CD14-positive monocyte (primary cell): ENCODE results near the gene TAF6. TPM values are rescaled to one million over a fixed set of nuclear protein-coding genes. Genes with fewer than 3 reads are reported as not detected.

Source experiments
- DNase-seq, 3 donors: peaks; one replicate each; pipeline ENCODE4 v3.0.0-alpha.2; 2011 to 2022
- H2AFZ ChIP-seq: 2 replicates; pipeline ENCODE4 v1.6.0; 2012; ENCODE audit warnings: mild to moderate bottlenecking, low read depth, low read length, inconsistent platforms; ENCODE audit not compliant: insufficient read depth, poor library complexity, severe bottlenecking
- H3K27ac ChIP-seq, 2 donors: 1 replicate in 1 of 2; 2 replicates in 1 of 2; pipeline ENCODE4 v1.5.1; 2012 to 2013; ENCODE audit warnings: low read length in 2 of 2, control low read depth in 1 of 2, inconsistent platforms in 1 of 2, low read depth in 1 of 2, mild to moderate bottlenecking in 1 of 2
- H3K27me3 ChIP-seq, 2 donors: one replicate each; pipeline versions ENCODE4 v1.6.0 to v1.6.1; 2011 to 2013; ENCODE audit warnings: low read length in 2 of 2; ENCODE audit not compliant: control insufficient read depth in 2 of 2, insufficient read depth in 2 of 2
- H3K36me3 ChIP-seq, 2 donors: replicated peaks in 1 of 2; 1 replicate in 1 of 2; 2 replicates in 1 of 2; pipeline versions ENCODE4 v1.5.1 to v1.6.1; 2012 to 2013; ENCODE audit warnings: low read length in 2 of 2, control low read depth in 1 of 2, inconsistent platforms in 1 of 2, mild to moderate bottlenecking in 1 of 2; ENCODE audit not compliant: insufficient read depth in 2 of 2, control insufficient read depth in 1 of 2
- H3K4me1 ChIP-seq, 2 donors: 1 replicate in 1 of 2; 2 replicates in 1 of 2; pipeline versions ENCODE4 v1.5.1 to v1.6.1; 2012 to 2013; ENCODE audit warnings: low read length in 2 of 2, control low read depth in 1 of 2, inconsistent platforms in 1 of 2, mild to moderate bottlenecking in 1 of 2, moderate library complexity in 1 of 2; ENCODE audit not compliant: insufficient read depth in 2 of 2, control insufficient read depth in 1 of 2
- H3K4me2 ChIP-seq: replicated peaks from 2 replicates; pipeline ENCODE3; 2012; ENCODE audit warnings: low read length, moderate library complexity, mild to moderate bottlenecking; ENCODE audit not compliant: poor library complexity, severe bottlenecking; ENCODE audit errors: extremely low read depth
- H3K4me3 ChIP-seq, 3 experiments: fragments of 200-600 bp in 1 of 3; sonication (generic) in 1 of 3; replicated peaks in 1 of 3; 1 replicate in 2 of 3; 2 replicates in 1 of 3; pipeline ENCODE4 v1.5.1; 2011 to 2013; ENCODE audit warnings: low read length in 3 of 3, mild to moderate bottlenecking in 3 of 3, control low read depth in 2 of 3, low read depth in 2 of 3, inconsistent platforms in 1 of 3, moderate library complexity in 1 of 3
- H3K79me2 ChIP-seq: 2 replicates; pipeline ENCODE4 v1.6.0; 2012; ENCODE audit warnings: mild to moderate bottlenecking, control low read depth, inconsistent platforms, low read length, moderate library complexity; ENCODE audit not compliant: insufficient read depth
- H3K9ac ChIP-seq: 2 replicates; pipeline ENCODE4 v1.6.0; 2017; ENCODE audit warnings: low read length, mild to moderate bottlenecking; ENCODE audit not compliant: insufficient read depth, poor library complexity, severe bottlenecking
- H3K9me3 ChIP-seq, 2 donors: replicated peaks in 1 of 2; 1 replicate in 1 of 2; 2 replicates in 1 of 2; pipeline versions ENCODE4 v1.5.1 to v1.6.1; 2012 to 2013; ENCODE audit warnings: low read length in 2 of 2, control low read depth in 1 of 2; ENCODE audit not compliant: control insufficient read depth in 1 of 2, insufficient read depth in 1 of 2
- H4K20me1 ChIP-seq: 2 replicates; pipeline ENCODE4 v1.6.0; 2012; ENCODE audit warnings: mild to moderate bottlenecking, low read length, control low read depth, moderate library complexity; ENCODE audit not compliant: insufficient read depth
- H3K27ac Mint-ChIP-seq, 7 donors: one replicate each; pipeline ENCODE4 v1.8.0; 2020; ENCODE audit warnings: mild to moderate bottlenecking in 7 of 7, mixed read lengths in 7 of 7, moderate library complexity in 6 of 7, inconsistent platforms in 2 of 7
- H3K27me3 Mint-ChIP-seq, 3 donors: one replicate each; pipeline ENCODE4 v1.8.0; 2021 to 2022; ENCODE audit warnings: low read depth in 3 of 3, mild to moderate bottlenecking in 3 of 3, mixed read lengths in 3 of 3, moderate library complexity in 3 of 3, inconsistent platforms in 1 of 3
- H3K36me3 Mint-ChIP-seq, 2 donors: one replicate each; pipeline ENCODE4 v1.8.0; 2020; ENCODE audit warnings: mixed read lengths in 2 of 2, inconsistent platforms in 1 of 2, mild to moderate bottlenecking in 1 of 2
- H3K4me1 Mint-ChIP-seq: one replicate; pipeline ENCODE4 v1.8.0; 2020; ENCODE audit warnings: mild to moderate bottlenecking, mixed read lengths
- H3K4me3 Mint-ChIP-seq, 2 donors: one replicate each; pipeline ENCODE4 v1.8.0; 2020; ENCODE audit warnings: mild to moderate bottlenecking in 2 of 2, mixed read lengths in 2 of 2, moderate library complexity in 1 of 2
- H3K9me3 Mint-ChIP-seq, 7 donors: one replicate each; pipeline ENCODE4 v1.8.0; 2020 to 2022; ENCODE audit warnings: mixed read lengths in 7 of 7, mild to moderate bottlenecking in 6 of 7, moderate library complexity in 6 of 7, inconsistent platforms in 2 of 7
- WGBS: methylation state at CpG from one replicate; pipeline ENCODE4 v1.1.5; 2013; ENCODE audit warnings: missing lambda C conversion rate; ENCODE audit not compliant: insufficient coverage; 5-methylcytosine and 5-hydroxymethylcytosine counted together
- intact Hi-C, 2 donors: fragments of 100-400 bp; cut with micrococcal nuclease; formaldehyde crosslinking; loops; one replicate each; pipeline versions ENCODE4 v1.15.0 to v1.15.1; 2023
- polyA plus RNA-seq, 3 donors: library from polyadenylated mRNA; depleted of rRNA in 1 of 3; unstranded in 2 of 3; stranded (reverse) in 1 of 3; fragments of 300-500 nt in 2 of 3; fragments of >200 nt in 1 of 3; fragmentation: Illumina TruSeq in 2 of 3; gene quantifications; 1 replicate in 2 of 3; 2 replicates in 1 of 3; pipeline ENCODE4 v1.2.3, GENCODE V29; 2012 to 2021
- TF ChIP-seq, protein P1 (sequence below): fragments of 200-600 bp; IDR thresholded peaks from one replicate; pipeline ENCODE4 v1.8.0; 2022; ENCODE audit warnings: antibody characterized with exemption, mild to moderate bottlenecking

TAF6 gene
- polyA plus RNA-seq, 3 donors: 9.6 to 28.9 (median 11.0) TPM

GRCh38 chr7:100166970-100167911 lies 48.1 kb upstream of the TAF6 start:
- peak overlapping the region; percentile 41 for H2AFZ ChIP-seq

DNA sequence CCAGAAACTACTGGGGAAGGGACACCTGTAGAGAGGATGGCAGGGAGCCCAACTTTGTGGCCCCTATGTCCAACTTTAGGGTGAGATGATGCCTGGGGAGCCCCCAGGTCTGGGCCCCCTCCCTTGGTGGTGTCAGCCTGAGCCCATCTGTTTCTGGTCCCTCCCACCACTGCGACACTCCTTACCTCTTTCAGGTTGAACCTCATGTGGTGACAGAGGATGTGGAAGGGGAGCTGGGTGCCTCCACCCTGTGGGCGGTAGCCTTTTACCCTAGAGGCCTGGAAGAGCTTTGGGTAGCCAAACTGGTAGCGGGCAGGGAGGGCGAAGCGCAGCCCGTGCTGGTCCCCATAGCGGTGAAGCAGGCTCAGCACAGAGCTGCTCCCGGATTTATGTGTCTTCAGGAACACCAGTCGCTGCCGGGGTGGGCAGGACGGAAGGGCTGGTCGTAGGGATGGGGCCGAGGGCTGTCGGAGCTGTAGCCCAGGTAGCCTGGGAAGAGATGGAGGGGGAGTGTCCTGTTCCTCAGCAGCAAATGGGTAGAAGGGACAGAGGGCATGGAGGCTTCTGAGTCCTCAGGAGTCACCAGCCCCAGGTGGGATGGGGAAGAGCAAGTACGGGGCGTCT lies 47.3 kb upstream of the TAF6 start:
- peaks cover 4 to 14% of the 10 kb centered on the region in 2 donors for H3K36me3 Mint-ChIP-seq
- TF ChIP-seq, protein P1, sequence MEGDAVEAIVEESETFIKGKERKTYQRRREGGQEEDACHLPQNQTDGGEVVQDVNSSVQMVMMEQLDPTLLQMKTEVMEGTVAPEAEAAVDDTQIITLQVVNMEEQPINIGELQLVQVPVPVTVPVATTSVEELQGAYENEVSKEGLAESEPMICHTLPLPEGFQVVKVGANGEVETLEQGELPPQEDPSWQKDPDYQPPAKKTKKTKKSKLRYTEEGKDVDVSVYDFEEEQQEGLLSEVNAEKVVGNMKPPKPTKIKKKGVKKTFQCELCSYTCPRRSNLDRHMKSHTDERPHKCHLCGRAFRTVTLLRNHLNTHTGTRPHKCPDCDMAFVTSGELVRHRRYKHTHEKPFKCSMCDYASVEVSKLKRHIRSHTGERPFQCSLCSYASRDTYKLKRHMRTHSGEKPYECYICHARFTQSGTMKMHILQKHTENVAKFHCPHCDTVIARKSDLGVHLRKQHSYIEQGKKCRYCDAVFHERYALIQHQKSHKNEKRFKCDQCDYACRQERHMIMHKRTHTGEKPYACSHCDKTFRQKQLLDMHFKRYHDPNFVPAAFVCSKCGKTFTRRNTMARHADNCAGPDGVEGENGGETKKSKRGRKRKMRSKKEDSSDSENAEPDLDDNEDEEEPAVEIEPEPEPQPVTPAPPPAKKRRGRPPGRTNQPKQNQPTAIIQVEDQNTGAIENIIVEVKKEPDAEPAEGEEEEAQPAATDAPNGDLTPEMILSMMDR: no peak
- no peaks in the 10 kb centered on the region for H3K79me2 ChIP-seq
- no peaks in the 10 kb centered on the region for H4K20me1 ChIP-seq
- intact Hi-C loops: no loop called here
- peaks cover 59 to 84% (median 67%) of the 10 kb centered on the region in 3 donors for H3K27me3 Mint-ChIP-seq
- no peaks in the 10 kb centered on the region for H3K36me3 ChIP-seq
- peaks cover 37% of the 10 kb centered on the region for H3K4me1 Mint-ChIP-seq
- peak overlapping the region in 2 of 7 donors; percentile 48 to 54 for H3K27ac Mint-ChIP-seq
- H3K4me1 ChIP-seq: peaks cover 32 to 36% of the 10 kb centered on the region in 2 donors
- WGBS: 68% methylated on average over 13 of the region's 16 CpGs
- peaks cover 30 to 57% of the 10 kb centered on the region in 2 donors for H3K27me3 ChIP-seq
- H3K9me3 Mint-ChIP-seq: peaks cover 0 to 20% (median 9%) of the 10 kb centered on the region in 7 donors
- no peak overlapping the region for H3K4me2 ChIP-seq
- H3K4me3 ChIP-seq: no peak overlapping the region
- DNase-seq: no peak
- peaks cover 0 to 6% of the 10 kb centered on the region in 2 donors for H3K9me3 ChIP-seq
- no peak overlapping the region for H3K27ac ChIP-seq
- H2AFZ ChIP-seq: peak overlapping the region; percentile 41
- H3K4me3 Mint-ChIP-seq: peak overlapping the region in 1 of 2 donors; percentile 94
- no peak overlapping the region for H3K9ac ChIP-seq

More at GRCh38 chr7:100166970-100167911, 48.1 kb upstream of the TAF6 start:
- Histone ChIP-seq H3K79me2 (no peaks in the 10 kb centered on the region), H3K4me1 (peaks cover 36 to 42% of the 10 kb centered on the region in 2 donors), H3K27me3 (peaks cover 36 to 63% of the 10 kb centered on the region in 2 donors), H3K9me3 (peaks cover 0 to 11% of the 10 kb centered on the region in 2 donors), H3K9ac (no peak overlapping the region), H3K36me3 (no peaks in the 10 kb centered on the region), H3K4me2 (peak overlapping the region; percentile 70), H3K4me3 (peak overlapping the region in 1 of 3 experiments; percentile 68), H4K20me1 (no peaks in the 10 kb centered on the region), H3K27ac (no peak overlapping the region)
- Mint-ChIP-seq H3K4me1 (peaks cover 41% of the 10 kb centered on the region), H3K27ac (peak overlapping the region in 2 of 7 donors; percentile 18 to 65), H3K4me3 (peak overlapping the region; percentile 31 to 94), H3K36me3 (peaks cover 4 to 16% of the 10 kb centered on the region in 2 donors), H3K9me3 (peaks cover 0 to 22% (median 9%) of the 10 kb centered on the region in 7 donors), H3K27me3 (peaks cover 64 to 86% (median 68%) of the 10 kb centered on the region in 3 donors)
- intact Hi-C loops: no loop called here
- WGBS: 4% methylated on average over 7 of the region's 14 CpGs
- DNase-seq: no peak
- TF ChIP-seq, protein P1: no peak
